Raji (cell line): ENCODE results near the gene TRAF2.

Experiments used
- POLR2A ChIP-seq: IDR thresholded peaks from 2 replicates; pipeline ENCODE4 v1.6.1; 2011; ENCODE audit warnings: low read depth, low read length, control low read depth; ENCODE audit not compliant: insufficient read depth

The TRAF2 gene

DNA sequence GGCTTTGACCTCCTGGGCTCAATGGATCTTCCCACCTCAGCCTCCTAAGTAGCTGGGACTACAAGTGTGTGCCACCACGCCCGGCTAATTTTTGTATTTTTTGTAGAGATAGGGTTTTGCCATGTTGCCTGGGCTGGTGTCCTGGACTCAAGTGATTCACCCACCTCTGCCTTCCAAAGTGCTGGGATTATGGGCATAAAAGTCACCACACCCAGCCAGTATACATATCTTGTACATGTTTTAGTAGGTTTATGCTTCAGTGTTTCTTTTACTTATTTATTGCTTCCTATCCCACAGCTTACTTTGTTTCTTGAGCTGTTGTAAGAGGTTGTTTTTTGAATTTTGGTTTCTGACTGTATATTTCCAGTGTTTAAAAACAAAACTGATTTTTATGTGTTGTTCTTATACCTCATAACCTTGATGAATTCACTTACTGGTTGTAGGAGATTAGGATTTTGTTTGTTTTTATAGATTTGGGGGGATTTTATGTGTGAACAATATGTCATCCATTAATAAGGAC, 45.4 kb downstream of the TRAF2 start:
- TF ChIP-seq POLR2A, result no peak

GRCh38 chr9:136934277-136934676, 48.0 kb downstream of the TRAF2 start:
- TF ChIP-seq POLR2A, result no peak

- no peak for TF ChIP-seq POLR2A
These were observed 49.3 kb downstream of the TRAF2 start for GRCh38 chr9:136935651-136936050.

GRCh38 chr9:136936645-136937170, 50.4 kb downstream of the TRAF2 start:
- TF ChIP-seq POLR2A, result no peak

DNA sequence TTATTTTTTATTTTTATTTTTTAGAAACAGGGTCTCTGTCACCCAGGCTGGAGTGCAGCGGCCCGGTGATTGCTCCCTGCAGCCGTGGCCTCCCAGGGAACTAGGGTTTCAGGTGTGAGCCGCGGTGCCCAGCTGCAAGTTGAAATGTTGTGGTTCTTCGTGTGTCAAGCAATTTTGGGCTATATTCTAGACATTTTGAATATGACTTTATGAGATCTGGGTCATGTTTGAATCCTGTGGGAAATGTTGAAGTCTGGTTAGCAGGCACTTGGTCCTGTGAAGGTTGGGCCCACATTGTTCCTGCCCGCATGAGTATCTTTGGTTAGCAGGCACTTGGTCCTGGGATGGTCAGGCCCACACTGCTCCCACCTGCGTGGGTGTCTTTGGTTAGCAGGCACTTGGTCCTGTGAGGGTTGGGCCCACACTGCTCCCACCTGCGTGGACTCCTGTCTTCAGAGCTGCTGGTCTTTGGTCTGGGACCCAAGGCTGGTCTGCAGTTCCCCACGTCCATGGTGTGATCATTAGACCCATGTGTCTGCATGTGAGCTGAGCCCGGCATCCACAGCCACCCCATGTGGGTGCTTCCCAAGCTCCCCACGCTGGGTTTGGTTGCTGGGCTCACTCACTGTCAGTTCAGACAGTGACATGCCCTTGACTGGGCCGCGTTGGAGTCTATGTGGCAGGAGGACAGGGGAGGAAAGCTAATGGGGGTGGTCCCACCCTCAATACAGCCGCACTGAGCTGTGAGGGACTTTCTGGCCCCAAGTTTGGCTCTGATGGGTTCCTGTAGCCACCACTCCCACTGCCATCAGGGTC, 51.1 kb downstream of the TRAF2 start:
- TF ChIP-seq POLR2A, result no peak

DNA sequence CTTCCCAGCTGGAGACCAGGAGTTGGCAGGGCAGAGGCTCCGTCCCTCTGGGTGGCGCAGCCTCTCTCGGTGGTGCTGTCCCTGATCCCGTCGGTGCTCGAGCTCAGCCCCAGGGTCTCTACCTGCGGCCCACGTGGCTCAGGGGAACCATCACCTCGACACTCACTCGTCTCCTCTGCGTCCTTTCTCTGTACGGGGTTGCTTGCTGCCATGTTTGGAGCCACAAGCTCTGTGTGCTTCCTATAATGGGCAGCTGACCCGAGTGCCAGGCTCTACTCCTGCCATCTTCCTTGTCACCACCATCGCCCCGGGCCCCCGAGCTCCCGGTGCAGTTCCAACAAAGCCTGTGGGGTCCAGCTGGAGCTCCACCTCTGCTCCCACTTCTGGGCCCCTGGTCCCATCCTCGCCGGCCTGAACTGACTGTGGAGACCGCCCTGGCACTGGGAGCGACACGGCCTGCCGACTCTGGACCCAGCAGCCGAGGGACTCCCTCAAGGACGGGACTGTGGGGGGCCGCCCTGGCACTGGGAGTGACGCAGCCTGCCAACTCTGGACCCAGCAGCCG, 53.2 kb downstream of the TRAF2 start:
- no peak for TF ChIP-seq POLR2A

- TF ChIP-seq POLR2A, result no peak
These were observed 53.7 kb downstream of the TRAF2 start for GRCh38 chr9:136939996-136940525.

GRCh38 chr9:136940526-136941230, 54.4 kb downstream of the TRAF2 start:
- no peak for TF ChIP-seq POLR2A

- no peak for TF ChIP-seq POLR2A
These were observed 55.2 kb downstream of the TRAF2 start for GRCh38 chr9:136941231-136942111.

- no peak for TF ChIP-seq POLR2A
These were observed 56.0 kb downstream of the TRAF2 start for GRCh38 chr9:136942112-136942880.

DNA sequence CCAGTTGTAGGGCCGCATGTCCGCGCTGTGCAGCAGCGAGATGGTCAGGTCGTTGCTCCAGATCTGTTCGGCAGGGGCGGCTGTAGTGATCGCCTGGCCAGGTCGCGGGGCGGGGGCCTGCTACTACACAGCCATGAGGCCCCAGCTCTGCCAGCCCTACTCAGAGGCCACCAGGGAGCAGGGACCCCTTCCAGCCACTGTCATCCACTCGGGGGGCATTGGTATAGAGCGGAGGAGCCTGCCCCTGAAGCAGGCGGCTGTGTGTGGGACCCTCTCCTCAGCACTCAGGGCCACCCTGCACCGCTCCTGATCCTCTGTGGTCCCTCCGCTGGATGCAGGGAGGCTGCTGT, 56.5 kb downstream of the TRAF2 start:
- no peak for TF ChIP-seq POLR2A

DNA sequence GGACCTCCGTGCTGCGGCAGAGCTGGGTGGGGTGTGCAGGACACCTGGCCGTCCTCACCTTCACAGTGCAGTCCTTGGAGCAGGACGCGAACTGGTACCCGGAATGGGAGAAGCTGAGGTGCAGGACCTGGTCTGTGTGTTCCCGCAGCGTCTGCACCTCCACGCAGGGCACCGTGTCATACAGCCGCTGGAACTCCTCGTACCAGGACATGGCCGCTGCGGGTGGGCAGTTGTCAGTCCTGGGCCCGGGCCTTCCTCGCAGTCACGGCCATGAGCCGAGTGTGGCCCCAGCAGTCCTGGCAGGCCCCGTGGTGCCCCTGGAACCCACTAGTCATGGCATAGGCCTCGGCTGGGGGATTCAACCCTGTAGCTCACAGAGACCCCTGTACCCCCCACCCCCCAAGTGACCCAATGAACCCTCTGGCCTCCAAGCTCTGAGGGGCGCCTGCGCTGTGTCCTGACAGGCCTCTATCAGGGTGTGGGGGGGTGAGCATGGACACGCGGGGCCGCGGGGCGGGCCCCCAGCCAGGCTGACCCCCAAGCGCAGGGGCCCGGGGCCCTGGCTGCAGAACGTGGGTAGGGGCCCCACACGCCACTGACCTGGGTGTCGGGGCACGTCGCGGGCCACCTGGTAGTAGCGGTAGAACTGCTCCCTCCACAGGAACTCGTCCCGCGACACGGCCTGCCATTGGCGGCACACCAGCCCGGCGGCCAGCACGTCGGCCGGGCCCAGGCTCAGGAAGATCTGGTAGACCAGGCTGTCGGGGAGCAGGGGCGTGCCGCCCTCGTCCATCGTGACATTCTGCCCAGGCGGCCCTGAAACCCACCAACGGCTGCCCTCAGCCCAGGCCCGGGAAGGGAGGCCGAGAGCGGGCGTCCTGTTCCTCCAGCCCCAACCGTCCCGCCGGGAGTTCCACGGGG, 57.2 kb downstream of the TRAF2 start:
- TF ChIP-seq POLR2A, result no peak

GRCh38 chr9:136944212-136944518, 57.8 kb downstream of the TRAF2 start:
- TF ChIP-seq POLR2A, result no peak
